ENCODE data around the gene DSTYK. TPM values are rescaled to one million over a fixed set of nuclear protein-coding genes. Genes with fewer than 3 reads are reported as not detected.

DSTYK gene
- total RNA-seq, 1 donor from 2014 or later: 15.4 TPM

- H3K4me1 ChIP-seq (ENCODE audit: insufficient read depth, low read length): peaks cover 7% of the 10 kb centered on the region
- no peaks in the 10 kb centered on the region for H3K36me3 ChIP-seq (ENCODE audit: insufficient read depth, low read length)
- H3K27me3 ChIP-seq (ENCODE audit: insufficient read depth, low read length): no peaks in the 10 kb centered on the region
- H4K20me1 ChIP-seq (ENCODE audit: insufficient read depth, low read length): peaks cover 21% of the 10 kb centered on the region
- Mint-ChIP-seq H3K4me3 (ENCODE audit: unreplicated experiment) (peak overlapping the region; percentile 100), H3K9me3 (ENCODE audit: unreplicated experiment) (no peaks in the 10 kb centered on the region), H3K36me3 (ENCODE audit: low read depth, unreplicated experiment) (no peaks in the 10 kb centered on the region), H3K4me1 (ENCODE audit: low read depth, unreplicated experiment) (peaks cover 17% of the 10 kb centered on the region), H3K27ac (ENCODE audit: unreplicated experiment) (peak overlapping the region; percentile 100), H3K27me3 (ENCODE audit: low read depth, unreplicated experiment) (no peaks in the 10 kb centered on the region)
- peak overlapping the region; percentile 93 for H2AFZ ChIP-seq (ENCODE audit: low read depth, low read length)
- H3K9me3 ChIP-seq (ENCODE audit: insufficient read depth, low read depth, low read length): no peaks in the 10 kb centered on the region
- peak overlapping the region; percentile 99 for H3K4me3 ChIP-seq (ENCODE audit: insufficient read depth, low read depth, low read length)
- H3K9ac ChIP-seq (ENCODE audit: low read length): peak overlapping the region; percentile 99
- peak overlapping the region; percentile 97 for H3K4me2 ChIP-seq (ENCODE audit: low read length)
- H3K27ac ChIP-seq (ENCODE audit: low read depth, low read length): peak overlapping the region; percentile 99
- peaks cover 44% of the 10 kb centered on the region for H3K79me2 ChIP-seq (ENCODE audit: insufficient read depth, low read length)
- DNase-seq (ENCODE audit: low read depth) (no peak), FAIRE-seq (no peak)
- TF ChIP-seq CTCF (IDR thresholded peaks at IDR 0.05; ENCODE audit: insufficient read depth, low read depth, low read length): no peak
- TF ChIP-seq EZH2 (IDR thresholded peaks at IDR 0.05; ENCODE audit: insufficient read depth, low read length): no peak
Observed at GRCh38 chr1:205122489-205122882, 89.0 kb downstream of the DSTYK start.

- Histone ChIP-seq H3K9me3 (ENCODE audit: insufficient read depth, low read depth, low read length) (no peaks in the 10 kb centered on the region), H4K20me1 (ENCODE audit: insufficient read depth, low read length) (peaks cover 21% of the 10 kb centered on the region), H3K27ac (ENCODE audit: low read depth, low read length) (peak within 1 kb of the TSS; percentile 99), H3K4me3 (ENCODE audit: insufficient read depth, low read depth, low read length) (peak within 1 kb of the TSS; percentile 99), H2AFZ (ENCODE audit: low read depth, low read length) (peak within 1 kb of the TSS; percentile 93), H3K36me3 (ENCODE audit: insufficient read depth, low read length) (no peaks in the 10 kb centered on the region), H3K9ac (ENCODE audit: low read length) (peak within 1 kb of the TSS; percentile 99), H3K4me2 (ENCODE audit: low read length) (peak within 1 kb of the TSS; percentile 97), H3K4me1 (ENCODE audit: insufficient read depth, low read length) (peaks cover 7% of the 10 kb centered on the region), H3K79me2 (ENCODE audit: insufficient read depth, low read length) (peaks cover 45% of the 10 kb centered on the region), H3K27me3 (ENCODE audit: insufficient read depth, low read length) (no peaks in the 10 kb centered on the region)
- no peaks in the 10 kb centered on the region for H3K36me3 Mint-ChIP-seq (ENCODE audit: low read depth, unreplicated experiment)
- peak; percentile 75 for TF ChIP-seq CTCF (IDR thresholded peaks at IDR 0.05; ENCODE audit: insufficient read depth, low read depth, low read length)
- TF ChIP-seq EZH2 (IDR thresholded peaks at IDR 0.05; ENCODE audit: insufficient read depth, low read length): no peak
- peak; percentile 74 for FAIRE-seq
- H3K9me3 Mint-ChIP-seq (ENCODE audit: unreplicated experiment): no peaks in the 10 kb centered on the region
- peak within 1 kb of the TSS; percentile 100 for H3K27ac Mint-ChIP-seq (ENCODE audit: unreplicated experiment)
- peaks cover 17% of the 10 kb centered on the region for H3K4me1 Mint-ChIP-seq (ENCODE audit: low read depth, unreplicated experiment)
- H3K4me3 Mint-ChIP-seq (ENCODE audit: unreplicated experiment): peak within 1 kb of the TSS; percentile 100
- H3K27me3 Mint-ChIP-seq (ENCODE audit: low read depth, unreplicated experiment): no peaks in the 10 kb centered on the region
- peak; percentile 97 for DNase-seq (ENCODE audit: low read depth)
Observed at GRCh38 chr1:205121660-205122488, 89.6 kb downstream of the DSTYK start, which contains the start of gene RBBP5. Gene RBBP5, minus strand, starts transcription at chr1:205121978. Its CDS starts 105 bp downstream, at chr1:205121873.

- no peak overlapping the region for H3K9ac ChIP-seq (ENCODE audit: low read length)
- no peak overlapping the region for H3K4me2 ChIP-seq (ENCODE audit: low read length)
- DNase-seq (ENCODE audit: low read depth): no peak
- H3K36me3 ChIP-seq (ENCODE audit: insufficient read depth, low read length): peaks cover 8% of the 10 kb centered on the region
- Mint-ChIP-seq H3K27me3 (ENCODE audit: low read depth, unreplicated experiment) (no peaks in the 10 kb centered on the region), H3K36me3 (ENCODE audit: low read depth, unreplicated experiment) (no peaks in the 10 kb centered on the region), H3K27ac (ENCODE audit: unreplicated experiment) (no peak overlapping the region), H3K4me1 (ENCODE audit: low read depth, unreplicated experiment) (peaks cover 17% of the 10 kb centered on the region), H3K4me3 (ENCODE audit: unreplicated experiment) (no peak overlapping the region), H3K9me3 (ENCODE audit: unreplicated experiment) (no peaks in the 10 kb centered on the region)
- peaks cover 27% of the 10 kb centered on the region for H4K20me1 ChIP-seq (ENCODE audit: insufficient read depth, low read length)
- H3K4me1 ChIP-seq (ENCODE audit: insufficient read depth, low read length): peaks cover 7% of the 10 kb centered on the region
- no peak overlapping the region for H2AFZ ChIP-seq (ENCODE audit: low read depth, low read length)
- peaks cover 61% of the 10 kb centered on the region for H3K79me2 ChIP-seq (ENCODE audit: insufficient read depth, low read length)
- no peaks in the 10 kb centered on the region for H3K27me3 ChIP-seq (ENCODE audit: insufficient read depth, low read length)
- no peaks in the 10 kb centered on the region for H3K9me3 ChIP-seq (ENCODE audit: insufficient read depth, low read depth, low read length)
- no peak for FAIRE-seq
- H3K4me3 ChIP-seq (ENCODE audit: insufficient read depth, low read depth, low read length): no peak overlapping the region
- TF ChIP-seq EZH2 (IDR thresholded peaks at IDR 0.05; ENCODE audit: insufficient read depth, low read length) (no peak), CTCF (IDR thresholded peaks at IDR 0.05; ENCODE audit: insufficient read depth, low read depth, low read length) (no peak)
- H3K27ac ChIP-seq (ENCODE audit: low read depth, low read length): no peak overlapping the region
Observed at GRCh38 chr1:205118752-205119151, 92.8 kb downstream of the DSTYK start.

Measured in astrocyte (in vitro differentiated cells and primary cell).